H1 (cell line): Measurements from ENCODE around the gene TRAF3. TPM values are rescaled to one million over a fixed set of nuclear protein-coding genes. Genes with fewer than 3 reads are reported as not detected.

Experiments used
- CTCF ChIA-PET: fragments of 300-600 bp; sonication (Branson Sonifier 250); formaldehyde crosslinking; loops from one replicate; lab custom pipeline; 2021; ENCODE audit not compliant: partially characterized antibody; lab: Charles Lee
- POLR2A ChIA-PET: fragments of 300-600 bp; sonication (Branson Sonifier 250); formaldehyde crosslinking; loops from one replicate; lab custom pipeline; 2021; ENCODE audit warnings: inconsistent platforms; ENCODE audit not compliant: partially characterized antibody; lab: Charles Lee
- DNase-seq, 2 experiments: peaks; one replicate each; pipeline versions ENCODE4 v3.0.0 to v3.0.0-alpha.2; 2010 to 2022; ENCODE audit warnings: low spot score in 2 of 2, low read depth in 1 of 2, mixed read lengths in 1 of 2
- FAIRE-seq: peaks from 2 replicates; lab custom pipeline; 2011; peaks lifted over from hg19 to GRCh38; lab: Jason Lieb, UNC
- H2AFZ ChIP-seq: 2 replicates; pipeline ENCODE4 v1.8.1; 2012; ENCODE audit warnings: low read length, inconsistent platforms
- H2AK5ac ChIP-seq: 2 replicates; pipeline ENCODE4 v1.6.1; 2013; ENCODE audit warnings: low read depth, low read length
- H2BK120ac ChIP-seq: replicated peaks from 2 replicates; pipeline ENCODE3; 2013; ENCODE audit warnings: low read depth, low read length, inconsistent platforms
- H2BK12ac ChIP-seq: 2 replicates; pipeline ENCODE4 v1.6.1; 2013; ENCODE audit warnings: low read depth, low read length
- H2BK15ac ChIP-seq: 2 replicates; pipeline ENCODE4 v1.6.1; 2013; ENCODE audit warnings: low read length
- H2BK20ac ChIP-seq: 2 replicates; pipeline ENCODE4 v1.6.1; 2013; ENCODE audit warnings: low read length
- H2BK5ac ChIP-seq: 2 replicates; pipeline ENCODE4 v1.6.1; 2013; ENCODE audit warnings: low read depth, low read length
- H3K14ac ChIP-seq: 2 replicates; pipeline ENCODE4 v1.6.1; 2013; ENCODE audit warnings: inconsistent platforms; ENCODE audit not compliant: insufficient read length
- H3K18ac ChIP-seq: 2 replicates; pipeline ENCODE4 v1.6.1; 2013; ENCODE audit warnings: low read length; ENCODE audit errors: extremely low read depth
- H3K23ac ChIP-seq: 2 replicates; pipeline ENCODE4 v1.6.1; 2013; ENCODE audit warnings: inconsistent platforms; ENCODE audit not compliant: insufficient read length
- H3K23me2 ChIP-seq: 2 replicates; pipeline ENCODE4 v1.6.1; 2013; ENCODE audit warnings: low read depth, low read length
- H3K27ac ChIP-seq: 2 replicates; pipeline ENCODE4 v1.6.1; 2011; ENCODE audit warnings: low read depth, low read length, inconsistent platforms
- H3K27me3 ChIP-seq, 4 experiments: replicated peaks in 1 of 4; 1 replicate in 1 of 4; 2 replicates in 3 of 4; pipeline versions ENCODE4 v1.6.1 to v1.8.1; 2011 to 2013; ENCODE audit warnings: low read length in 3 of 4, mild to moderate bottlenecking in 3 of 4, inconsistent platforms in 2 of 4, mixed read lengths in 2 of 4, moderate library complexity in 1 of 4; ENCODE audit not compliant: control insufficient read depth in 3 of 4, insufficient read depth in 3 of 4; ENCODE audit errors: extremely low read depth in 1 of 4
- H3K36me3 ChIP-seq, 4 experiments: 2 replicates each; pipeline versions ENCODE4 v1.6.1 to v1.8.1; 2011 to 2013; ENCODE audit warnings: mild to moderate bottlenecking in 4 of 4, low read length in 3 of 4, moderate library complexity in 2 of 4, control low read depth in 1 of 4, inconsistent platforms in 1 of 4; ENCODE audit not compliant: insufficient read depth in 4 of 4, control insufficient read depth in 2 of 4
- H3K4ac ChIP-seq: replicated peaks from 2 replicates; pipeline ENCODE3; 2013; ENCODE audit warnings: low read length, low read depth, mixed read lengths, inconsistent platforms; ENCODE audit not compliant: insufficient read length
- H3K4me1 ChIP-seq, 4 experiments: replicated peaks in 1 of 4; 1 replicate in 1 of 4; 2 replicates in 3 of 4; pipeline versions ENCODE4 v1.6.1 to v1.8.1; 2011 to 2013; ENCODE audit warnings: low read length in 3 of 4, inconsistent platforms in 2 of 4, mixed read lengths in 1 of 4; ENCODE audit not compliant: insufficient read depth in 4 of 4, control insufficient read depth in 3 of 4
- H3K4me2 ChIP-seq, 2 experiments: 2 replicates each; pipeline versions ENCODE4 v1.6.1 to v1.8.1; 2011 to 2013; ENCODE audit warnings: low read depth in 2 of 2, low read length in 2 of 2, control low read depth in 1 of 2, inconsistent platforms in 1 of 2, mild to moderate bottlenecking in 1 of 2; ENCODE audit not compliant: insufficient read depth in 1 of 2
- H3K4me3 ChIP-seq, 4 experiments: fragments of 200-600, 300-600 bp in 1 of 4; sonication (generic), shearing (Covaris generic), sonication (Bioruptor Twin) in 1 of 4; 2 replicates each; pipeline versions ENCODE4 v1.5.1 to v1.8.1; 2011 to 2016; ENCODE audit warnings: low read length in 4 of 4, low read depth in 3 of 4, control low read depth in 2 of 4, inconsistent platforms in 2 of 4, mild to moderate bottlenecking in 2 of 4, mixed read lengths in 1 of 4, moderate library complexity in 1 of 4; ENCODE audit not compliant: insufficient read depth in 2 of 4; ENCODE audit errors: extremely low read depth in 1 of 4
- H3K56ac ChIP-seq: replicated peaks from 2 replicates; pipeline ENCODE3; 2013; ENCODE audit warnings: low read depth, mild to moderate bottlenecking, mixed read lengths, low read length, inconsistent platforms; ENCODE audit not compliant: insufficient read length
- H3K79me1 ChIP-seq: 2 replicates; pipeline ENCODE4 v1.6.1; 2013; ENCODE audit warnings: low read depth, low read length, control low read depth
- H3K79me2 ChIP-seq, 2 experiments: 2 replicates each; pipeline versions ENCODE4 v1.6.1 to v1.8.1; 2012 to 2013; ENCODE audit warnings: low read length in 2 of 2, mild to moderate bottlenecking in 2 of 2, inconsistent platforms in 1 of 2; ENCODE audit not compliant: insufficient read depth in 2 of 2, control insufficient read depth in 1 of 2
- H3K9ac ChIP-seq, 4 experiments: replicated peaks in 1 of 4; 1 replicate in 1 of 4; 2 replicates in 3 of 4; pipeline versions ENCODE4 v1.6.1 to v1.8.1; 2011 to 2013; ENCODE audit warnings: low read depth in 3 of 4, low read length in 3 of 4, control low read depth in 2 of 4, mild to moderate bottlenecking in 2 of 4, moderate library complexity in 2 of 4, inconsistent platforms in 1 of 4; ENCODE audit errors: extremely low read depth in 1 of 4
- H3K9me3 ChIP-seq, 2 experiments: 2 replicates each; pipeline versions ENCODE4 v1.6.1 to v1.8.1; 2012 to 2013; ENCODE audit warnings: mild to moderate bottlenecking in 2 of 2, moderate library complexity in 2 of 2, control low read depth in 1 of 2, inconsistent platforms in 1 of 2, low read depth in 1 of 2, low read length in 1 of 2, mixed read lengths in 1 of 2; ENCODE audit not compliant: insufficient read depth in 2 of 2
- H4K20me1 ChIP-seq, 2 experiments: replicated peaks in 1 of 2; 2 replicates each; pipeline versions ENCODE3 to v1.8.1; 2011 to 2013; ENCODE audit warnings: inconsistent platforms in 2 of 2, low read length in 2 of 2, mild to moderate bottlenecking in 1 of 2; ENCODE audit not compliant: insufficient read depth in 2 of 2, control insufficient read depth in 1 of 2
- H4K5ac ChIP-seq: 2 replicates; pipeline ENCODE4 v1.6.1; 2013; ENCODE audit warnings: low read length, low read depth, mixed read lengths, inconsistent platforms; ENCODE audit not compliant: insufficient read length
- H4K8ac ChIP-seq: 2 replicates; pipeline ENCODE4 v1.8.0; 2013; ENCODE audit warnings: mild to moderate bottlenecking, moderate library complexity, low read length, inconsistent platforms; ENCODE audit not compliant: insufficient read depth; ENCODE audit errors: extremely low read depth
- H4K91ac ChIP-seq: replicated peaks from 2 replicates; pipeline ENCODE3; 2013; ENCODE audit warnings: low read length, mixed read lengths, inconsistent platforms; ENCODE audit not compliant: insufficient read length
- ASH2L ChIP-seq: fragments of 200-600, 300-600 bp; sonication (generic); IDR thresholded peaks from one replicate; pipeline ENCODE4 v1.7.1; 2017; ENCODE audit warnings: low read length
- CHD1 ChIP-seq: IDR thresholded peaks from 2 replicates; pipeline ENCODE4 v1.6.1; 2012; ENCODE audit warnings: low read depth, low read length, improper control_type of control experiment
- EZH2 ChIP-seq: fragments of 200-600 bp; sonication (generic); IDR thresholded peaks from 2 replicates; pipeline ENCODE4 v1.7.1; 2012; ENCODE audit warnings: low read depth, mild to moderate bottlenecking, moderate library complexity, low read length, inconsistent platforms; ENCODE audit not compliant: severe bottlenecking
- RNF2 ChIP-seq: fragments of 200-900, 300-1000 bp; sonication (generic); IDR thresholded peaks from 2 replicates; pipeline ENCODE4 v1.7.1; 2016; ENCODE audit warnings: borderline replicate concordance, low read depth, mild to moderate bottlenecking, antibody characterized with exemption, low read length; ENCODE audit not compliant: poor library complexity, severe bottlenecking; ENCODE audit errors: missing control alignments
- SIRT6 ChIP-seq: IDR thresholded peaks from one replicate; pipeline ENCODE4 v1.7.1; 2012; ENCODE audit warnings: low read length, inconsistent platforms
- TAF7 ChIP-seq: optimal IDR thresholded peaks from 2 replicates; pipeline ENCODE3; 2011; ENCODE audit warnings: low read depth, mild to moderate bottlenecking, inconsistent platforms, low read length, moderate library complexity, borderline replicate concordance
- TEAD4 ChIP-seq: IDR thresholded peaks from 2 replicates; pipeline ENCODE4 v1.6.1; 2012; ENCODE audit warnings: low read depth, low read length, inconsistent platforms, mixed read lengths
- WGBS, 2 experiments: shearing (Covaris generic) in 1 of 2; methylation state at CpG; one replicate each; pipeline versions ENCODE4 v1.1.6 to v1.1.7; 2013 to 2015; ENCODE audit warnings: low lambda C conversion rate in 2 of 2, mixed read lengths in 2 of 2, inconsistent platforms in 1 of 2, low coverage in 1 of 2, missing lambda C conversion rate in 1 of 2; ENCODE audit not compliant: insufficient replicate concordance in 2 of 2, insufficient coverage in 1 of 2, insufficient read length in 1 of 2; ENCODE audit errors: extremely low coverage in 1 of 2, missing lambda C conversion rate in 1 of 2; 5-methylcytosine and 5-hydroxymethylcytosine counted together
- polyA plus RNA-seq, 7 experiments: library from polyadenylated mRNA; depleted of rRNA in 3 of 7; stranded (reverse) in 5 of 7; unstranded in 2 of 7; fragments of >200 nt in 5 of 7; fragments of 200-250 nt in 2 of 7; gene quantifications; 1 replicate in 5 of 7; 2 replicates in 1 of 7; 4 replicates in 1 of 7; pipeline versions ENCODE4 v1.2.1 to v1.2.3, GENCODE V29; 2011 to 2013; ENCODE audit warnings: missing spikeins in 2 of 7, mixed read lengths in 2 of 7
- total RNA-seq: library from RNA; stranded (reverse); fragmentation: NEBNext Ultra II Directional; extraction: Animal tissue kit (Norgen Biotek cat#: 25700); gene quantifications from 2 replicates; pipeline ENCODE4 v1.2.1, GENCODE V29; 2021
- TF ChIP-seq, protein P1 (sequence below): IDR thresholded peaks from 2 replicates; pipeline ENCODE4 v1.6.1; 2012; ENCODE audit warnings: inconsistent platforms

TRAF3 gene
- total and polyA plus RNA-seq, 2 of the 8 experiments (the other 6 are each of a cell fraction or from before 2014, with no cell fraction given), result 5.8 to 12.1 TPM

DNA sequence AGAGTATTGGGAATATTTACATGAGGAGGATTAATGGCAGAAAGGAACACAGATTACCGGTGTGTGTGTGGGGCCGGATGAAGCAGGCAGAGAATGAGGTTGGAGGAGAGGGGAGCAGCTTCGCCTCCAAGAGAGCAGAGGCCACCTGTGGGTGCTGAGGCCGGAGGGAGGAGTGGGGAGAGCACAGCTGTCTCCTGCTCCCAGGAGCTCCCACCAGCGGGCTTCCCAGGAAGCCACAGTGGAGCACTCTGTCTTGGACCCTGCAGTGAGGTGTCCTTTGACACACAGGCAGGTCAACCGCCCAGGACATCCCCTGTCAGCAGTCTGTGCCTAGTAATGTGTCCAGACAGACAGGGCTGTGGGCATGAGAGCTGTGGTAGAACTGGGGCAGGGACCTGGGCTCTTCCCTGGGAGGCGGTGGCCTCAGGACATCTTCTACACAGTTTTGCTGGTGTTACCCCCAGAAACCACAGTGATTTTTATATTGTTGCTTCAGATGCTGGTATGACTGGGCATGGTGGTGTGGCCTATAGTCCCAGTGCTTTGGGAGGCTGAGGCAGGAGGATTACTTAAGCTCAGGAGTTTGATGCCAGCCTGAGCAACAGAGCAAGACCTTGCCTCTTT lies 126.8 kb downstream of the TRAF3 start:
- CTCF ChIA-PET, result interaction anchor here (1.5 kb wide), 1 partner anchor 13 kb away, joined by 6 read pairs; no protein-coding TSS in a partner anchor
- WGBS, 2 experiments, result 91% methylated on average over 7 of the region's 7 CpGs; no CpG with 5 or more reads in 1 of the 2 experiments
- TF ChIP-seq TAF7 (no peak), ASH2L (no peak), TEAD4 (no peak), SIRT6 (no peak), RNF2 (no peak), CHD1 (no peak), EZH2 (no peak)
- TF ChIP-seq, protein P1, sequence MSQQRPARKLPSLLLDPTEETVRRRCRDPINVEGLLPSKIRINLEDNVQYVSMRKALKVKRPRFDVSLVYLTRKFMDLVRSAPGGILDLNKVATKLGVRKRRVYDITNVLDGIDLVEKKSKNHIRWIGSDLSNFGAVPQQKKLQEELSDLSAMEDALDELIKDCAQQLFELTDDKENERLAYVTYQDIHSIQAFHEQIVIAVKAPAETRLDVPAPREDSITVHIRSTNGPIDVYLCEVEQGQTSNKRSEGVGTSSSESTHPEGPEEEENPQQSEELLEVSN, result no peak

More for the DNA sequence above, 126.8 kb downstream of the TRAF3 start:
- Histone ChIP-seq H3K79me2 (no peaks in the 10 kb centered on the region), H3K4me2 (no peak overlapping the region), H2BK120ac (no peak overlapping the region), H2AFZ (no peak overlapping the region), H4K5ac (no peak overlapping the region), H3K4ac (no peak overlapping the region), H4K20me1 (peaks cover 2 to 3% of the 10 kb centered on the region in 2 experiments), H3K27ac (no peak overlapping the region), H3K18ac (no peak overlapping the region), H2BK15ac (no peak overlapping the region), H2AK5ac (no peak overlapping the region), H3K36me3 (peaks cover 0 to 21% (median 7%) of the 10 kb centered on the region in 4 experiments; a peak in 3 of 8 replicates), H3K4me1 (no peaks in the 10 kb centered on the region), H3K23ac (no peak overlapping the region), H4K91ac (no peak overlapping the region), H4K8ac (no peak overlapping the region), H3K4me3 (no peak overlapping the region), H3K23me2 (no peaks in the 10 kb centered on the region), H3K56ac (no peak overlapping the region), H2BK5ac (no peak overlapping the region), H2BK20ac (no peak overlapping the region), H3K79me1 (no peaks in the 10 kb centered on the region), H3K9me3 (peaks cover 3 to 15% of the 10 kb centered on the region in 2 experiments; a peak in 2 of 4 replicates), H2BK12ac (no peak overlapping the region), H3K9ac (no peak overlapping the region), H3K27me3 (no peaks in the 10 kb centered on the region), H3K14ac (no peak overlapping the region)
- no peak for DNase-seq
- FAIRE-seq, result no peak
- POLR2A ChIA-PET, result no interaction called here
